Brain microvascular endothelial cell (primary cell): ENCODE measurements around the gene CCDC12.
"Not testable (repeated sequence)": the region's sequence is repeated elsewhere in the genome, so short reads cannot be mapped to it uniquely, and the experiment has no call there.

Experiments used
- DNase-seq: peaks from one replicate; pipeline ENCODE4 v3.0.0-alpha.2; 2020
- H3K27ac ChIP-seq: fragments of 250-450 bp; sonication (Bioruptor Pico); 2 replicates; pipeline ENCODE4 v1.5.1; 2020; ENCODE audit warnings: mild to moderate bottlenecking, moderate library complexity
- H3K27me3 ChIP-seq: fragments of 250-450 bp; sonication (Bioruptor Pico); replicated peaks from 2 replicates; pipeline ENCODE4 v1.5.1; 2020; ENCODE audit warnings: mild to moderate bottlenecking
- H3K36me3 ChIP-seq: fragments of 250-450 bp; sonication (Bioruptor Pico); replicated peaks from 2 replicates; pipeline ENCODE4 v1.5.1; 2020; ENCODE audit warnings: mild to moderate bottlenecking
- H3K4me3 ChIP-seq: 2 replicates; pipeline ENCODE4 v1.5.1; 2011; ENCODE audit warnings: low read depth, mild to moderate bottlenecking, control low read depth, low read length, moderate library complexity
- in situ Hi-C: cut with HindIII; loops from 2 replicates; pipeline ENCODE4 v1.10.0; 2017; ENCODE audit warnings: low sequenced_read_pairs, low pct_ligation_motif_present
- TF ChIP-seq, protein P1 (sequence below): IDR thresholded peaks from 2 replicates; pipeline ENCODE4 v1.5.1; 2011; ENCODE audit warnings: low read depth, mild to moderate bottlenecking, moderate library complexity, low read length, control low read depth, inconsistent platforms; ENCODE audit errors: missing control alignments

CCDC12 gene

DNA sequence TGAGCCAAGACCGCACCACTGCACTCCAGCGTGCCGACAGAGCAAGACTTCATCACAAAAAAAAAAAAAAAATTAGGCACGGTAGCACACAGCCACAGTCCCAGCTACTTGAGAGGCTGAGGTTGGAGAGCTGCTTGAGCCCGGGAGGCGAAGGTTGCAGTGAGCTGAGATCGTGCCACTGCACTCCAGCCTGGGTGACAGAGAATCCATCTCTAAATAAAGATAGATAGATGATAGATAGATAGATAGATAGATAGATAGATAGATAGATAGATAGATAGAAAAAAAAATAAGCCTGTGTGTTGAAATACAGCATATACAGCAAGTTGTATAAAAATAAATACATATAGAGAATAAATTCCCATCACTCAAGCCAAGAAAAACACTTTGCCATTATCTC lies 61.7 kb downstream of the CCDC12 start:
- in situ Hi-C loops, result no loop called here
- Histone ChIP-seq H3K27me3 (no peaks in the 10 kb centered on the region), H3K4me3 (no peak overlapping the region), H3K27ac (no peak overlapping the region), H3K36me3 (peaks cover 19% of the 10 kb centered on the region)
- no peak for DNase-seq
- TF ChIP-seq, protein P1, sequence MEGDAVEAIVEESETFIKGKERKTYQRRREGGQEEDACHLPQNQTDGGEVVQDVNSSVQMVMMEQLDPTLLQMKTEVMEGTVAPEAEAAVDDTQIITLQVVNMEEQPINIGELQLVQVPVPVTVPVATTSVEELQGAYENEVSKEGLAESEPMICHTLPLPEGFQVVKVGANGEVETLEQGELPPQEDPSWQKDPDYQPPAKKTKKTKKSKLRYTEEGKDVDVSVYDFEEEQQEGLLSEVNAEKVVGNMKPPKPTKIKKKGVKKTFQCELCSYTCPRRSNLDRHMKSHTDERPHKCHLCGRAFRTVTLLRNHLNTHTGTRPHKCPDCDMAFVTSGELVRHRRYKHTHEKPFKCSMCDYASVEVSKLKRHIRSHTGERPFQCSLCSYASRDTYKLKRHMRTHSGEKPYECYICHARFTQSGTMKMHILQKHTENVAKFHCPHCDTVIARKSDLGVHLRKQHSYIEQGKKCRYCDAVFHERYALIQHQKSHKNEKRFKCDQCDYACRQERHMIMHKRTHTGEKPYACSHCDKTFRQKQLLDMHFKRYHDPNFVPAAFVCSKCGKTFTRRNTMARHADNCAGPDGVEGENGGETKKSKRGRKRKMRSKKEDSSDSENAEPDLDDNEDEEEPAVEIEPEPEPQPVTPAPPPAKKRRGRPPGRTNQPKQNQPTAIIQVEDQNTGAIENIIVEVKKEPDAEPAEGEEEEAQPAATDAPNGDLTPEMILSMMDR, result no peak

DNA sequence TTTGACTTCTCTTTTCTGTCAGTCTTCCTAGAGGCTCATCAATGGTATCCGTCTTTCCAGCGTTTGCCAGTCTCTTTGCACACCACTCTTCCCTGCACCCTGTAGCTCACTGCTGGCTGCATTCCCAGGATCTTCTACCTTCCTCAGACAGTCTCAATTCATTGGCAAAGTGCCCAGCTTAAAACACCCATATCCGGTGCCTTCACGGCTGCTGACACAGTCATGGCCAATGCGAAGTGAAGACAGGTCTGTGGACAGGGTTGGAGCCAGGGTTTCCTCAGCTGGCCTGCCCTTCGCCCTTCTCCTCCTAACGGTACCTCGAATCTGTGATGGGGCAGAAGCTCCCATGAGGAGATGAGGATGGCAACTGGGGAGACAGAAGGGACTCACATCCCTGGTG lies 62.9 kb downstream of the CCDC12 start:
- H3K27ac ChIP-seq, result no peak overlapping the region
- peaks cover 14% of the 10 kb centered on the region for H3K36me3 ChIP-seq
- in situ Hi-C loops, result no loop called here
- peak; percentile 69 for DNase-seq
- no peak overlapping the region for H3K4me3 ChIP-seq
- TF ChIP-seq, protein P1, result no peak
- H3K27me3 ChIP-seq, result no peaks in the 10 kb centered on the region

DNA sequence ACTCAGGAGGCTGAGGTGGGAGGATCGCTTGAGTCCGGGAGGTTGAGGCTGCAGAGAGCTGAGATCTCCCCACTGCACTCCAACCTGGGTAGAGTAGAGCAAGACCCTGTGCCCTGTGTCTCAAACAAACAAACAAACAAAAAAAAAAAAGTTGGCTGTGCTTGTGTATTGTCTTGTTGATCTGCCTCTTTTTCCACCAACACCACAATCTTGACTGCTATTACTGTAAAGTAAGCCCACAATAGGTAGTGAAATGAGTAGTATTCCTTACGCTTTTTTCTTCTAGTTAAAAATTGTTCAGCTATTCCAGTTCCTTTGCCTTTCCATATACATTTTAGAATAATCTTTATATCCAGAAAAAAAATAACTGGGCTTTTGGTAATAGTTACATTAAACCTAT lies 63.6 kb downstream of the CCDC12 start:
- DNase-seq, result no peak
- Histone ChIP-seq H3K36me3 (peaks cover 8% of the 10 kb centered on the region), H3K27me3 (no peaks in the 10 kb centered on the region), H3K4me3 (no peak overlapping the region), H3K27ac (no peak overlapping the region)
- TF ChIP-seq, protein P1, result no peak
- in situ Hi-C loops, result no loop called here

DNA sequence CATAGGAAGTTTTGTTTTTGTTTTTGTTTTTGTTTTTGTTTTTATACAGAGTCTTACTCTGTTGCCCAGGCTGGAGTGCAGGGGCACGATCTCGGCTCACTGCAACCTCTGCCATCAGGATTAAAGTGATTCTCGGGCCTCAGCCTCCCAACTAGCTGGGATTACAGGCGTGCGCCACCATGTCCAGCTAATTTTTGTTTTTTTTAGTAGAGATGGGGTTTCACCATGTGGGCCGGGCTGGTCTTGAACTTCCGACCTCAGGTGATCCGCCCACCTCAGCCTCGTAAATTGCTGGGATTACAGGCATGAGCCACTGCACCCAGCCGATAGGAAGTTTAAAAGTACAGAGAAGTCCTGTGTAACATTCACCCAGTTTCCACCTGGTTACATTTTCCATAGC lies 65.6 kb downstream of the CCDC12 start:
- H3K27me3 ChIP-seq, H3K36me3 ChIP-seq, DNase-seq, H3K4me3 ChIP-seq, in situ Hi-C loops, H3K27ac ChIP-seq: not testable (repeated sequence)

DNA sequence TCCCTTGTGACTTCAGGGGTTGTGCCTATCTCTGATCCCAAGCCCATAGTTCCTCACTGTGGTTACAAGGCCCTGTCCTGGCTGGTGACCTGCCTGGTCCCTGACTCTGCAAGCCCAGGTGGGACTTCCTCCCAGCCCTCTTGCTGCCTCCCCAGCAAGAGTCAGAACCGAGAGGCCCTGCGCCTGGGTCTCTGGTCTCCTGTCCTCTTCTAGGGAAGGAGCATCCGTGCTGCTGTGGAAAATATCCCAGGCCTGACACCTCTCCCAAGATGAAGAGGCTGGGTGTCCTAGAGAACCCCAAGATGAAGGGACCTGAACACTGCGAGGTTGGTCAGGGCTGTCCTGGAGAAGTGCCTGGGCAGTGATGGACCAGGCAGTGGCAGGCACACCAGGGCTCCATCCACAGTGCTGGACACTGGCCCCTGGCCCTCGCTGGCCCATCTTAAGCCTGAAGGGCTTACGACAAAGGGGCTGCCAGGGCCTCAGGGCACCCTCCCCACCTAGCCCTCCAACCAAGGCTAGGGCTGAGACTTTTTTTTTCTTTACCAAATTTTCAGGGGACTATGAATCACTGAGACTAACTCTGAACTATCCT lies 66.3 kb downstream of the CCDC12 start:
- TF ChIP-seq, protein P1, result no peak
- DNase-seq, result no peak

DNA sequence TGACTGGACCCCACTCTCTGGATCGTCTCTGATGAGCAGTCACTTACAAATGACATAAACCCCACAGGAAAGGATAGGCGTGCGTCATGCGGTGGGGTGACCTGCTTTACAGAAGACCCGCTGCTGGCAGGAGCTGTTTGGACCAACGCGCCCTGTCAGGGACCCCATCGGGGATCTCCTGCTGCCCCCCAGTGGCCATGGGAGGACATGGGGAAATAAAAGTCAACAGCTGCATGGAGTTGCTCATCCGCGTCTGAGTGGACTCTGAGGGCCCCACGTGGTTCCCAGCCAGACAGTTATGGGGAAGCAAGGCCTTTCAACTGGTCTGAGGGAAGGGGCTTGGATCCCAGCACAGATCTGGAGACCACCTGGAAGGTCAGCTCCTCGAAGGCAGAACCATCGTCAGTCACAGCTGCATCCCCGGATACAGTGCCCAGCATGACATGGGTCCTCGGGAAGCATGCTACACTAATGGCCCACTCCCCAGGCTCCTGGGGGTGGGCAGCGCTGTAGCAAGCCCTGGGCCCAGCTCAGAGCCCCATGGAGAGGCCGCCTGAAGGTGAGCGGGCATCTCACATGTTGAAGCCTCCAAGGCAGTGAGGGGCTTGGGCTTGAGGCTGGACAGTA lies 66.9 kb downstream of the CCDC12 start:
- Histone ChIP-seq H3K36me3 (no peaks in the 10 kb centered on the region), H3K4me3 (no peak overlapping the region), H3K27ac (no peak overlapping the region), H3K27me3 (no peaks in the 10 kb centered on the region)
- TF ChIP-seq, protein P1, result peak; percentile 93
- in situ Hi-C loops, result no loop called here
- peak; percentile 88 for DNase-seq

More for the DNA sequence above, 66.3 kb downstream of the CCDC12 start:
- Histone ChIP-seq H3K27me3 (no peaks in the 10 kb centered on the region), H3K4me3 (no peak overlapping the region), H3K27ac (no peak overlapping the region), H3K36me3 (no peaks in the 10 kb centered on the region)
- in situ Hi-C loops, result no loop called here
